Fibroblast of the aortic adventitia (primary cell): Measurements from ENCODE around the gene CREB3L2. TPM values are rescaled to one million over a fixed set of nuclear protein-coding genes. Genes with fewer than 3 reads are reported as not detected.
"Not testable (repeated sequence)": the region's sequence is repeated elsewhere in the genome, so short reads cannot be mapped to it uniquely, and the experiment has no call there.

Experiments used
- DNase-seq: peaks from one replicate; pipeline ENCODE4 v3.0.0-alpha.2; 2010; ENCODE audit warnings: low read depth
- H3K4me3 ChIP-seq: 2 replicates; pipeline ENCODE4 v1.5.1; 2011; ENCODE audit warnings: low read depth, mild to moderate bottlenecking, control low read depth, low read length, moderate library complexity
- CTCF ChIP-seq: IDR thresholded peaks from 2 replicates; pipeline ENCODE4 v1.5.1; 2011; ENCODE audit warnings: mild to moderate bottlenecking, low read length, control low read depth, inconsistent platforms; ENCODE audit not compliant: insufficient read depth
- total RNA-seq: library from RNA; depleted of rRNA; stranded (reverse); fragments of >200 nt; gene quantifications from 2 replicates; pipeline ENCODE4 v1.2.3, GENCODE V29; 2012; ENCODE audit warnings: low replicate concordance

CREB3L2 gene
- total RNA-seq, 1 donor = 36.8 TPM

DNA sequence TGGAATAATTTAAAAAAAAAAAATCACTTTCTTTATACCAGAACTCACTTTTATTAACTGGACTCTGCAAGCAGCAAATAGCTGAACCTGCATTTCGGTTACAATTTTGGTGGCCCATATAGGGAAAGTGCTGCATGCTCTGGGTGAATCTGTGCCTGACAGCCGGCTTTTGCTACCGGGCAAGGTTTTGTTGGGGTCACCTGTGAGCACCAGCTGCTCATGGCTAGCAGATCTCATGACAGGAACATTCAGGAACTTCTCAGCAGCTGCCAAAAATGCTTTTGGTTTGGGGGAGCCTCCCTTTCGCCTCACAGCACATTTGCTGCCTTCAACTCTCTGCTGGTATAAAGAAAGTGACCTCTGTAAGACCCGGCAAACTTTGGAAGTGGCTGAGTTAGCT, 13.2 kb upstream of the CREB3L2 start:
- no peak overlapping the region for H3K4me3 ChIP-seq
- no peak for DNase-seq
- no peak for TF ChIP-seq CTCF

DNA sequence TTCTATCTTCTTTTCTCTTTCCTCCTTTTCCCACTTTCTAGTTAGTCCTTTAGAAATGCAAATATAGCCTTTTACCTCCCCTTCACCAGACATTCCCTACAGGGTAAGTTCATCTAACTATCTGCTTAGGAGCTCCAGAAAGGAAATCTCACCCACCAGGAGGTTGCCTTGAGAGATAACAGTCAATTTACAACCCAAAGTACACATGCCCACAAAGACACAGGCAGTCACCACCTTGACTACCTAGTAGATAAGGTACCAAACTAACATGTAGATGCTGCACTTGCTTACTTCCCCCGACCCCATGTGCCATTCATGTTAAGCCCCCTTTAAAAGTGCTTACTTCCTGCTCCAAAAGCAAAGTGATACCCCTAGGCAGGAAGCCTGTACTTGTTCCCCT, 12.8 kb upstream of the CREB3L2 start:
- no peak for TF ChIP-seq CTCF
- no peak for DNase-seq
- H3K4me3 ChIP-seq = no peak overlapping the region

DNA sequence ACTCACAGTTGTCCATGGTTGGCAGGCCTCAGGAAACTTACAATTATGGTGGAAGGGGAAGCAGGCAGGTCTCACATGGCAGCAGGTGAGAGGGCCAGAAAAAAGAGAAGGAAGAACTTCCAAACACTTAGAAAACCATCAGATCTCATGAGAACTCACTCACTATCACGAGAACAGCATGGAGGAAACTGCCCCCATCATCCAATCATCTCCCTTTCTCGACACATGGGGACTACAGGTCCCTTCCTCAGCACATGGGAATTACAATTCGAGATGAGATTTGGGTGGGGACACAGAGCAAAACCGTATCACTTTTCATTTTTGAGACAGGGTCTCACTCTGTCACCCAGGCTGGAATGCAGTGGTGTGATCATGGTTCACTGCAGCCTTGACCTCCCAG, 12.3 kb upstream of the CREB3L2 start:
- not testable (repeated sequence) for H3K4me3 ChIP-seq, DNase-seq

DNA sequence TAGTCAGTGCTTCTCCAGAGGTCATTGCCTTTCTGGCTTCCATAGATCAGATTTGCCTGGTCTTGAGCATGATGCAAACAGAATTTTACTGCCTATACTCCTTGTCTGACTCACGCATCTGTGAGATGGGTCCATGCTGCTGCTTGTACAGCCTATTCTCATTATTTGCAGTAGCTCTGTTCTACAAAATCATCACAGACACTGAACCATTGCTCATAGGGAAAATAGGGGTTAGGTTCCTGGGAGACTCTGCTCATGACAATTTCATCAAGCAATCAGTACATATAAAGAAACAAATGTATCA, 7.4 kb upstream of the CREB3L2 start:
- DNase-seq = no peak
- TF ChIP-seq CTCF = no peak
- H3K4me3 ChIP-seq = no peak overlapping the region

- TF ChIP-seq CTCF = peak; percentile 86
- H3K4me3 ChIP-seq = no peak overlapping the region
- peak; percentile 82 for DNase-seq
These were observed 6.9 kb upstream of the CREB3L2 start for GRCh38 chr7:138008588-138009349.

DNA sequence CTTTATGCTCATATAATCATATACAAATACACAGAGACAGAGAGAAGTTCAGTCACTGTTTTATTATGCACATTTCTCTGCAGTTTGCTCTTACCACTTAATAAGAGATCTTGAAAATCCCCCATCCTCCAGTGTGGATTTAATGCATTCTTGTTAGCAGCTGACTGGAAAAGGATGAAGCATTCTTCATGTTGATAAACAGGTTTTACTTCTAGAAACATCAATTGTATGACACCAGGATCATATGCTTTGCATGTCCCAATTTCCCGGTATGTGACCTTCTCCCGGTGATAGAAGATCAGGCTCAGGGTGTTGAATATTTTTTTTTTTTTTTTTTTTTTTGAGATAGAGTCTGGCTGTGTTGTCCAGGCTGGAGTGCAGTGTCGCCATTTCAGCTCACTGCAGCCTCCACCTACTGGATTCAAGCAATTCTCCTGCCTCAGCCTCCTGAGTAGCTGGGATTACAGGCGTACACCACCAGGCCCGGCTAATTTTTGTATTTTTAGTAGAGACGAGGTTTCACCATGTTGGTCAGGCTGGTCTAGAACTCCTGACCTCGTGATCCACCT, 6.2 kb upstream of the CREB3L2 start:
- TF ChIP-seq CTCF = no peak
- H3K4me3 ChIP-seq = no peak overlapping the region
- no peak for DNase-seq

DNA sequence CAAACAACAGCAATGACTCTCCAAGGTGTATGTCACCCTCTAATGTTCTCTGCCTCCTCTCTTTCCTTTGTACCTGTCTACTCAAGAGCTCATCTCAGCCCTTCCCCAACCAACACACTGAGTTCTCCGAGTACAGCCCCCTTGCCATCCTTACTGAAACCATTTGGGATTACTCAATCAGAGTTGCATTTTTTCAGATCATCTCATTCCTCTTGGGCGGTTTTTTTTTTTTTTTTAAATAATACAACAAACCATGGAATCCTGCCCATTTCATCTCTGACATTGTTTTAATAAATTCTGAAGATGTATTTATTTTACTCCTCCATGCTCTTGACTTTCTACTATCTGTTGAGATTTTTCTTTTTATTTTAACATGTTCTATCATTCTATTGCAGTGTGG, 4.2 kb upstream of the CREB3L2 start:
- no peak for TF ChIP-seq CTCF
- no peak for DNase-seq
- H3K4me3 ChIP-seq = no peak overlapping the region
